Activated T-cell treated with anti-CD3 and anti-CD28 coated beads for 4 hours (primary cell): ENCODE results near the gene RBM20.

ENCODE experiments used
- DNase-seq: peaks from one replicate; pipeline ENCODE4 v3.0.0-alpha.2; 2020

RBM20 gene

DNA sequence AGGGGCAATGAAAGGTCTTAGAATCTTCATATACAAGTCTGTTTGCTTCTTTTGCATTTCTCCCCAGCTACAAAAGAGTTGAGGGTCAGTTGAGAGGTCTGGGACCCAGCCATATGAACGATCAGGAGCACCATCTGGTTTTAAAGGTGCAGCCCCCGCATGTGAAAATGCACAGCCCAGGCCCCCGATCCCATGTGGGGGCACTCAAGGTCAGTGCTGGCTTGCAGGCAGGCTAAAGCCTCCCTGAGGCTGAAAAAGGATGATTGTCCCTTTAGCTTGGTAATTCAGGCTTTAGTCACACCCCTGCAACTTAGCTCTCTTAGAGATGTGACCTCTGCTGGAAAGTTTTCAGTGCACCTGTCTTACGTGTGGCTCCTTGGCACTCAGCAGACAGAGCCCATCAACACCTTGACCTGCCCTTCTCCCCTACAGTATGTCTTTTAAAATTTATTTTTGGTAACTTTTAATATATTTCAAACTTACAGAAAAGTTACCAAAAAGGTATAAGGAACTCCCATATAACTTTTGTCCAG lies 147.5 kb downstream of the RBM20 start:
- no peak for DNase-seq

- no peak for DNase-seq
Observed at GRCh38 chr10:110792476-110793125, 148.5 kb downstream of the RBM20 start.

GRCh38 chr10:110793128-110793812 lies 149.1 kb downstream of the RBM20 start:
- DNase-seq: no peak

- no peak for DNase-seq
Observed at GRCh38 chr10:110793886-110794285, 149.8 kb downstream of the RBM20 start.

DNA sequence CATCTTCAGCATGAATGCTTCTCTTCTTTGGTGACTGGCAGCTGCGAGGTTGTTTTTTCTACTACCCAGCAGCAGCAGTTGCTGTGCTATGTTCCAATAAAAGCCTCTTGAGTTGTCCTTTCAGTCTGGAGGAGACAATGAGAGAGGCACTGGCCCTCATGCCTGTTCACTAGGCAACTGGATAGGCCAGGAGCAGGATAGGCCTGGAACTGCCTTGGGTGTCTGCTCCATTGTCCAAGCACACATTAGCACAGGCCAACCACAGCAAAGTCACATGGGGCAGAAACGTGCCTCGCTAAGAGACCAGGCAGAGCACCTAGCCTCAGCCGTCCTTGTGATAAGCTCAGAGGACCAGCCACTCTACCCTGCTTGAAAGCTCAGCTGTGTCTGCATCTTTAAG lies 150.7 kb downstream of the RBM20 start:
- DNase-seq: no peak

- DNase-seq: no peak
Observed at GRCh38 chr10:110797416-110797815, 153.3 kb downstream of the RBM20 start.

GRCh38 chr10:110798340-110798739 lies 154.2 kb downstream of the RBM20 start:
- DNase-seq: no peak

DNA sequence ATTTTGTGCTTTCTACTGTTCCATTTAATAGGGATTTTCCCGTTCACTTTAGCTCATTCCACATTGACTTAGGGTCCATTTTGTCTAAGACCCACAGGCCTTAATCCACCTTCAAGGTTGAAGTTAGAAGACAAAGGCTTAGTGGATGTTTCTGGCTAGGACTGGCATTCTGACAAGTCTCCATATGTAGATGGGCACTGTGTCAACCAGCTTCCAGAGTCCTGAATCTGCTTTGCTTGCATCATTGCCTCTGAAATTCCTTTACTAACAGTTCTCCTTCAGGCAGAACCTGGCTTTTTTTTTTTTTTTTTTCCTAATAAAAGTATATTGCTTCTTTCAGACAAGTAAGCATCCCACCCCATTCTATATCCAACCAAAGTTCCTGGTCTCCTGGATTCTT lies 158.0 kb downstream of the RBM20 start:
- no peak for DNase-seq

GRCh38 chr10:110802551-110803238 lies 158.6 kb downstream of the RBM20 start:
- no peak for DNase-seq

DNA sequence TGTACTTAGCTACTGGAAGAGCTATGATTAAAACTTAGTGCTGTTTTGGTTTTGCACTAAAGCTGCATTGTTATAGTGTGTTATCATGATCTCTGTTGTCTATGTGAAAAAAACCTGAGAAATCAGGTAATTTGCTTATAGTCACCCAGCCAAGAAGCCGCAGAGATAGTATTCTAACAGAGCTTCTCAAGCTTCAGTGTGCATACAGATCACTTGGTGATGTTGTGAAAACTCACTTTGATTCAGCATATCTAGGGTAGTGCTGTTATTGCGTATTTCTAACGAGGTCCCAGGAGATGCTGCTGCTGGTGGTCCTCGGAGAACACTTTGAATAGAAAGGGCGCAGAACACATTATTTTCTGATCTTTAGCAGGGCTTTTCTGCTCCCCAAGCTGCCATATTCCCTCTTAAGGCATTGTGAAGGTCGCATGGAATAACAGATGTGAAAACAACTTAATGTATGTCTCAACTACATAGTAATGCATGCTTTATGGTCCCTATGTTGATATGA lies 159.2 kb downstream of the RBM20 start:
- no peak for DNase-seq

DNA sequence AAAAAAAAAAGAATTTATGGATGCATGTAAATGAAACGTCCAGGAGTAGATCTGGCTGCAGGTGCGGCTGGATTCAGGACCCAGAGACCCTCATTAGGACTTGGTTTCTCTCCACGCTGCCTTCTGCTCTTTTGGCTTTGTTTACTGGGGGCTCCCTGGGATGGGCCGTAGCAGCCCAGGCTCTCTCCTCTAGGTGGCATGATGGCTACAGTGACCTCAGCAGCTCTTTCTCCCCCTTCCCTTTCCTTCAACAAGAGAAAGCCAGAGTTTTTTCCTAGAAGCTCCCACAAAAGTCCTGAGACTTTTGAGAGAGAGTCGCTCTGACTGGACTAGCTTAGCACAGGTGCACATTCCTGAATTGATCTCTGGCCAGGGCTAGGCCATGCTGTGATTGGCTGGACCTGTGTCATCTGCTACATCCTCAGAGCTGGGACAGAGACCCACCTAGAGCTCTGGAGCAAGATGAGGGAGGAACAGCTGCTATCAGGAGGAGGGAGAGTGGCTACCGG lies 159.7 kb downstream of the RBM20 start:
- DNase-seq: no peak

DNA sequence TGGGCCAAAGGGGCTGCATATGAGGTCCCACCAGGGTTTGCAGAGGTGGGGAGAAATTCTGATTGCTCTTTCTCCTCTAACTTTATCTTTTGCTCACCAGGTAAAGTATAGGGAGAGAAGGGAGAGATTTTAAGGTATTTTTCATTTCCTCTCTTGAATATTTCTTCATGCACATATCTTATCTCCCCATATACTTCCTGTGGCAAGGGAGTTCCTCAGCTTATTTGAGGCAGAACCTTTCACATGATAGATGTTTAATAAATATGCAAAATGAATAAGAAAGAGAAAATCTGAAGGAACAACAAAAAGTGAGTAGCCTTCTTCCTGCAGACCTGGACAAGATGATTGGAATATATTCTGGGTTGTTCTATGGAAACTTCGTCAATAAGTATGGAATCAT lies 160.2 kb downstream of the RBM20 start:
- no peak for DNase-seq

DNA sequence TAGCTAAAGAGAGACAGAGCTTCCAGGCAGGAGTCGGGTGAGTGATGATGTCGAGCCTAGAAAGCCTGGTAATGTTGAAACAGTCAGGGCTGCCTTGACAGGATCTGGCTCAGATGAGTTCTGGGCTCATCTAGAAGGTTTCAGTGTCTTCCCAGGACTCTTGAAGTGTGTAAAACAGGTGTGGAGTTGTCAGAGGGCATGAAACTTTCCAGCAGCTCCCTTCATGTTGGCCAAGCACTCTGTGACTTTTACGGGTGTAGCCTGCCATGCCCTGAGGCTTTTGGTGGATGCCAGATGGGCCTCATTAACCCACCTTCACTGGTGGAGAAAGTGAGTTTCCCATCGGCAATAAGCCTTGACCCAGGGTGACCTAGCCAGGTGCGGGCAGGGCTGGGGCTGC lies 161.2 kb downstream of the RBM20 start:
- DNase-seq: no peak

GRCh38 chr10:110806335-110806734 lies 162.2 kb downstream of the RBM20 start:
- no peak for DNase-seq

DNA sequence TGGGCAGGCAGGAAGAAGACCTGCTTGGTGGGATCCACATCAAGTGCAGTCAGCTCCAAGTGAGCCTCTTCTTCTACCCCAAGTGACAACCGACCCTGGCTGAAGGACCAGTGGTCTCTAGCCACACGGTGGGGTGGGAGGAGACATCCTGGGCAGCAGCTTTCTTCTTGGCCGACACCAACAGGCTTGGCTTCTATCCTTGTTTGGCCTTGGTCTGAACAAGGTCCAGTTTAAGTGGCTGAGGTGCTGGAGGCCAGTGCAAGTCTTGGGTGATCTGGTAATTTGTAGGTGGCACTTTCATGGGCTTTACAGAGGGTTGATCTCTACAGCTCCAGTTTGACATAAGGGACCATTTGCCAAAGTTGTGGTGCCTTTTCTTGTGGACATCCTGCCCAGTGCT lies 164.0 kb downstream of the RBM20 start:
- DNase-seq: no peak

DNA sequence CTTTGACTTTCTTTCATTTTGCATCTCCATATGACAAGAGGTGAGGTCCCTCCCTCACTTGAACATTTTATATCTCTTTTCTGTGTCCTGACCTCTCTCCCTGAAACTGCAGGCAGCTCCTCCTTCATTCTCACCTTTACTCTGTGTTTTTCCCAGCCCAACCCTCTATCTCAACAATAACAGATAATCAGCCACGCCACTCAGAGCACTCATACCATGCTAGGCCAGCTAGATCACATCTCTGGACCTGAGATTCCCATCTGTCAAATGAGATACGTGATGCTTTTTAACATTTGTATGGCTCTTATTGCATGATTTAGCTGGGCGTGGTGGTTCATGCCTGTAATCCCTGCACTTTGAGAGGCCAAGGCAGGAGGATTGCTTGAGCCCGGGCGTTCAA lies 164.5 kb downstream of the RBM20 start:
- DNase-seq: no peak

DNA sequence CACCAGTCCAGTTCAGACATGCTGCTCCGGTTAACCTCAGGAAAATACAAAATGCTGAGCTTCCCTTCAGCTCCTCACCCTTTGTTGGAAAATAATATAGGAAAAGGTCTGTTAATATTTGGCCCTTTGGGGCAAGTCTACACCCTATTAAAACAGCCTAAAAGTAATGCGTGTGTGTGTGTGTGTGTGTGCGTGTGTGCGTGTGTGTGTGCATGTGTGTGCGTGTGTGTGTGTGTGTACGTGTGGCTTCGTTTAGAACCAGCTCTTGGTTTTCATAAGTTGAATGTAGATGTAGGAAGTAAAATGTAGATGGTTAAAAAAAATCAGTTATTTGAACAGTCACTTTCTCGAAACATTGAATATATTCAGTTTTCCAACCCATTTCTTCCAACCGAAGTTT lies 166.5 kb downstream of the RBM20 start:
- no peak for DNase-seq

DNA sequence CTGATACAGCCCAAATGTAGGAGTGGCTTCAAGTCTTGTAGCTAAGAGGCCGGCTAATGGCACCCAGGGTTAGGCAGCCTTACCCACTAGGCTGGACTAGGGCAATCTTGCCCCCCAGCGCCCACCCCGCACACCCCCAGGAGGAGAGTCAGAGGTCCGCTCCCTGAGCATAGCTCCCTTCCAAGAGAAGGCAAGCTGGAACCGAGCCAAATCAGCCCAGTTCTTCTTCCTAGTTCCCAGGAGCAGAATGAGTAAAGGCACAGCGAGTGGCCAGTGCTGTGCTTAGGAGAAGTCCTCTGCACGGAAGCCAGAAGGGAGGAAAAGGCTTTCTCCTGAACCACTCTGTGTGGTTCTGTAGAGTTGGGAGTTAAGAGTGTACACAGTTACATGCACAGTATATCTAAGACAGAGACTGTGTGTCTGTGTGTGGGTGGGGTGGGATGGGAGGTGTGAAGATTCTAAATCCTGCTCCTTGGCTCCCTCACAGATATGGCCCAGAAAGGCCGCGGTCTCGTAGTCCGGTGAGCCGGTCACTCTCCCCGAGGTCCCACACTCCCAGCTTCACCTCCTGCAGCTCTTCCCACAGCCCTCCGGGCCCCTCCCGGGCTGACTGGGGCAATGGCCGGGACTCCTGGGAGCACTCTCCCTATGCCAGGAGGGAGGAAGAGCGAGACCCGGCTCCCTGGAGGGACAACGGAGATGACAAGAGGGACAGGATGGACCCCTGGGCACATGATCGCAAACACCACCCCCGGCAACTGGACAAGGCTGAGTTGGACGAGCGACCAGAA lies 167.8 kb downstream of the RBM20 start:
- no peak for DNase-seq

DNA sequence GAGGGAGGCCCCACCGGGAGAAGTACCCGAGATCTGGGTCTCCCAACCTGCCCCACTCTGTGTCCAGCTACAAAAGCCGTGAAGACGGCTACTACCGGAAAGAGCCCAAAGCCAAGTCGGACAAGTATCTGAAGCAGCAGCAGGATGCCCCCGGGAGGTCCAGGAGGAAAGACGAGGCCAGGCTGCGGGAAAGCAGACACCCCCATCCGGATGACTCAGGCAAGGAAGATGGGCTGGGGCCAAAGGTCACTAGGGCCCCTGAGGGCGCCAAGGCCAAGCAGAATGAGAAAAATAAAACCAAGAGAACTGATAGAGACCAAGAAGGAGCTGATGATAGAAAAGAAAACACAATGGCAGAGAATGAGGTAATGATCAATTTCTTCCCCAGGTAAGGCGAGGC lies 168.4 kb downstream of the RBM20 start:
- no peak for DNase-seq

DNA sequence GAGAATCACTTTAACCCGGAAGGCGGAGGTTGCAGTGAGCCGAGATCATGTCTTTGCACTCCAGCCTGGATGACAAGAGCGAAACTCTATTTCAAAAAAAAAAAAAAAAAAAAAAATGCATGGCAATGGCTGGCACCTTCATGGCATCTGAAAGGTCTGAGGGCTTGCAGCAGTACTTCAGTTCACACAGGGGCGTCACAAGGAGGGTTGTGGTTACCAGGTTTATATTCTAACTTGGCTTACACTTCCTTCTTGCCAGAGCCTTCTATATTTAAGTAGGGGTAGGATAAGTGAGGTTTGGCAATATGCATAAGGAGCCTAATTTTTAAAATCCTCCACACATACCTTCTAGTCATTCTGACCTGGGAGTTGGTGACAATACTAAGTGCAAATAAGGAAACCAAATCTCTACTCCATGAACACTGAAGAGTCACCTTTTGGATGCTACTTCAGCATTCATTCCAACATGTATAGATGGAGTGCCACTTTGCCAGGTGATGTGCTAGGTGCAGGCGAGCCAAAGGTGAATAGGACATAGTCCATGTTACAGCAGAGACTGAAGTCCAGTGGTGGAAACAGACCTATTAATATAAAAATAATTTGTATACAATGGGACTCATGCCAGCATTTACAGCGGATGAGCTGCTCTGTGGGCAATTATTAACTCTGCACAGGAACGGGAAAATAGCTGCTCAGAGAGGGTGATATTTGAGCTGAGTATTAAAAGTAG lies 169.8 kb downstream of the RBM20 start:
- no peak for DNase-seq

GRCh38 chr10:110815354-110816004 lies 171.3 kb downstream of the RBM20 start:
- DNase-seq: no peak

DNA sequence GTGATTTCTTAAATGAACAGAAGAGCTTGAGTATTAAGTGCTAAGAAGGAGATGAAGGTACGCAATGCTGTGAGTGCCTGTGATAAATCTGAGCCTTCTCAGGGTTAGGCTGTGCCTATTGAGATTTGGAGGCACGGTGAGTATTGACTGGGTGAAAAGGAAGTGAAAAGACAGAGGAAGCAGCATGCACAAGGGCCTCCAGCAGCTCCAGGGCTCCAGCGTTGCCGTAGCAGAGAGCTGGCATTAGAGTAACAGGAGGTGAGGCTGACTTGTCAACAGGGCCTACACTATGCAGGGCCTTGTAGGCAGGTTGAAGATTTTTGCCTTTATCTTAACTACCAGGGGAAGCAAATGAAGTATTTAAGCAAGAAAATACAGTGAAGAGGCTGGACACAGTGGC lies 173.5 kb downstream of the RBM20 start:
- DNase-seq: no peak
